Large intestine (tissue), 3 donors: Measurements from ENCODE around the gene JPH2. TPM values are rescaled to one million over a fixed set of nuclear protein-coding genes. Genes with fewer than 3 reads are reported as not detected.

Source experiments
- DNase-seq, 2 donors: peaks; one replicate each; pipeline versions ENCODE4 v3.0.0 to v3.0.0-alpha.2; 2013
- H3K27ac ChIP-seq: one replicate; pipeline ENCODE4 v1.5.1; 2013; ENCODE audit warnings: low read length
- H3K27me3 ChIP-seq: 2 replicates; pipeline ENCODE4 v1.6.1; 2013; ENCODE audit warnings: low read length; ENCODE audit not compliant: control insufficient read depth, insufficient read depth
- H3K36me3 ChIP-seq: 2 replicates; pipeline ENCODE4 v1.6.1; 2013; ENCODE audit warnings: low read length; ENCODE audit not compliant: control insufficient read depth, insufficient read depth
- H3K4me1 ChIP-seq: one replicate; pipeline ENCODE4 v1.6.1; 2013; ENCODE audit warnings: low read length; ENCODE audit not compliant: control insufficient read depth, insufficient read depth
- H3K4me3 ChIP-seq: one replicate; pipeline ENCODE4 v1.5.1; 2013; ENCODE audit warnings: low read length
- H3K9me3 ChIP-seq: one replicate; pipeline ENCODE4 v1.6.1; 2013; ENCODE audit warnings: mild to moderate bottlenecking, low read depth, low read length, moderate library complexity; ENCODE audit not compliant: control insufficient read depth
- WGBS: methylation state at CpG from one replicate; pipeline ENCODE4 v1.1.5; 2013; ENCODE audit warnings: low lambda C conversion rate; ENCODE audit not compliant: insufficient coverage; 5-methylcytosine and 5-hydroxymethylcytosine counted together
- polyA plus RNA-seq: library from polyadenylated mRNA; unstranded; fragments of 120-200 nt; gene quantifications from one replicate; pipeline ENCODE4 v1.2.1, GENCODE V29; 2013

JPH2 gene
- polyA plus RNA-seq, 1 donor, result 15.6 TPM

DNA sequence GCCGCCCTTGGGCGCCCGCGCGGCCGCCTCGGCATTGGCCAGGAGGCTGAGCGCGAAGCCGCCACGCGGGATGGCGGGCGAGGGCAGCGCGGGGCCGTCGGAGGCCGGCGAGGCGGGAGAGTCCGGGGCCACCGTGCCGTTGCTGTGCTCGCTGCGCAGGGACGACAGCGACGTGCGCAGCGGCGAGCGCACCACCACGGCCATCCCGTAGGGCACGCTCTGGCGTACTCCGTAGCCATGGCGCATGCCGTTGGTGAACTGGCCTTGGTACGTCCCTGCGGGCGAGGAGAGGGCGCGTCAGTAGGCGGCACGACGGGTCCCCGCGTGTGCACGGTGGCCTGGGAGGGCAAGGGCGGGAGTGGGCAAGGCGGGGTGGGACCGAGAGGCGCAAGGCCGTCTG is 26.9 kb downstream of the JPH2 start:
- DNase-seq, result no peak
- Histone ChIP-seq H3K27me3 (peaks cover 9% of the 10 kb centered on the region), H3K36me3 (peaks cover 3% of the 10 kb centered on the region), H3K27ac (no peak overlapping the region), H3K4me1 (no peaks in the 10 kb centered on the region), H3K9me3 (peaks cover 9% of the 10 kb centered on the region), H3K4me3 (no peak overlapping the region)
- WGBS, result no CpG with 5 or more reads among the region's 56 CpGs

DNA sequence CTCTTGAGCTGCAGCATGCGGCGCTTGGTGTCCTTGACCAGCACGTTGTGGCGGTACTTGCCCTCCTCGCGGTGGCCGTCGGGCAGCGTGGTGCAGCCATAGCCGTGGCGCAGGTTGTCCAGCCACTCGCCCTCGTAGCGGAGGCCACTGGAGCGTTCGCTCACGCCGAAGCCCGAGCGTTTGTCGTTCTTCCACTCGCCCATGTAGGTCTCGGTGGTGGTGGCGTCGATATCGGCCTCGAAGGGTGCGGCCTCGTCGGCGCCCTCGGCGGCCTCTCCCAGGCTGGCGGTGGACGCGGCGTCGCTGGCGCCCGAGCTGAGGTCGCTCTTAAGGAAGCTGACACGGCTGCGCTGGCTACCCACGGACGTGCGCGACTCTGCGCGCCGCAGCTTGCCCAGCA is 27.3 kb downstream of the JPH2 start:
- DNase-seq, result no peak
- Histone ChIP-seq H3K36me3 (peaks cover 3% of the 10 kb centered on the region), H3K4me3 (no peak overlapping the region), H3K4me1 (no peaks in the 10 kb centered on the region), H3K9me3 (peaks cover 9% of the 10 kb centered on the region), H3K27ac (no peak overlapping the region), H3K27me3 (peaks cover 9% of the 10 kb centered on the region)
- 47% methylated on average over 15 of the region's 50 CpGs for WGBS

DNA sequence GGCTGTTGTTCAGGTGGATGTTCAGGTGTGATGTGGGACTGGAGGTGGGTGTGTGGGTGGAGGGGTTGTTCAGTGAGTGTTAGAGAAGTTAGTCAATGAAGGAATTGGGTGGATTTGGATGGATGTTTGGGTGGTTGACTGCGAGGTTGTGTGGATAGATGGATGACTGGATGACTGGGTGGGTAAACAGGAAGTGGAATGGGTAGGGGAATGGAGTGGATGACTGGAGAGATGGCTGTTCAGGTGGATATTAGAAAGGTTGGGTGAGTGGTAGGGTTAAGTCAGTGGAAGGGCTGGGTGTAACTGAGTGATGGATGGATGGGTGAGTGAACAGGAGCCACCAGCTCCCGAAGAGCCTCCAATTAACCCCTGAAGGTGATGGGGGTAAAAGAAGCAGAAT is 27.9 kb downstream of the JPH2 start:
- Histone ChIP-seq H3K9me3 (peaks cover 9% of the 10 kb centered on the region), H3K27ac (no peak overlapping the region), H3K27me3 (peaks cover 9% of the 10 kb centered on the region), H3K36me3 (peaks cover 3% of the 10 kb centered on the region), H3K4me1 (no peaks in the 10 kb centered on the region), H3K4me3 (no peak overlapping the region)
- DNase-seq, result no peak
- 83% methylated on average over 1 of the region's 2 CpGs for WGBS

DNA sequence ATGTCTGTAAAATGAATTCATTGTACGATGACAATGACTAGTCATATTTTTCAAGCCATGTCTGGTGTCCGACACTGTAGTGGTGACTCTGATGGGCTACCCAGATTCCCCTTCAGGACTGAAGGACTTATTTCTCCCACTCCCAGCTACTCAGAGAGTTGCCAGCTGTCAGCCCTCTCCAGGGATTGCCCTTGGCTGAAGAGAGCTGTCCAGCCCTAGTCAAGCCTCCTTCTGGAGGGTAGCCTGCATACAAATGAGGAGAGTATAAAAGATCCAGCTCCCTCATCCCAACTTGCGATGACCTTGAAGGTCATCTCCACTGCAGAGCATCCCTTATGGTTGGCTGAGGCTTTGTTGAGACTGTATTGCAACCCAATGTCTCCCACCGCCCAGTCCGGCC is 29.9 kb downstream of the JPH2 start:
- Histone ChIP-seq H3K4me3 (no peak overlapping the region), H3K9me3 (peaks cover 9% of the 10 kb centered on the region), H3K27me3 (peaks cover 9% of the 10 kb centered on the region), H3K36me3 (peaks cover 3% of the 10 kb centered on the region), H3K4me1 (no peaks in the 10 kb centered on the region), H3K27ac (no peak overlapping the region)
- DNase-seq, result no peak
- no CpG with 5 or more reads among the region's 5 CpGs for WGBS

DNA sequence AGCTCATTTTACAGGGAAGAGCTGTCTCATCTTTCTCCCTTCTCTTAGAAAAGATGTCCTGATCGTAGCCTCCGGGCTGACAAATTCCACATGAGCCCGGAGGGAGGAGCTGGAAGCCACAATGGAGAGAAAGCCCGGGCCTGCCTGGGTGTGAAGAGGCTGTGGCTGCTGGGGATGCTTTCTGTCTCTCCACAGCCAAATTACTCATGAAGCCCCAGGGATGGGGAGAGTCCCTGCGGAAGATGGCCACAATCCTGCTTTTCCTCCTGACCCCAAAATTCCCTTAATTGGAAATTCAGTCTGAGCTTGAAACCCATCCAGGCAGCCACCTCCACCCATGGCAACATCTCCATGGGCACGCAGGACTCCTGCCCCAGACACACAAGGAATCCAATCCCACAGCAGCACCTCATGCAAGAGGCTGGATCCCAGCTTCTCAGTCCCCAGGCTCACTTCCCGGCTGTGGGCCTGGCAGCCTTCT is 32.4 kb downstream of the JPH2 start:
- H3K36me3 ChIP-seq, result peaks cover 3% of the 10 kb centered on the region
- H3K9me3 ChIP-seq, result peaks cover 3% of the 10 kb centered on the region
- H3K27ac ChIP-seq, result peak overlapping the region; percentile 42
- DNase-seq, result no peak
- H3K27me3 ChIP-seq, result peaks cover 1% of the 10 kb centered on the region
- WGBS, result no CpG with 5 or more reads among the region's 7 CpGs
- no peak overlapping the region for H3K4me3 ChIP-seq
- H3K4me1 ChIP-seq, result no peaks in the 10 kb centered on the region

DNA sequence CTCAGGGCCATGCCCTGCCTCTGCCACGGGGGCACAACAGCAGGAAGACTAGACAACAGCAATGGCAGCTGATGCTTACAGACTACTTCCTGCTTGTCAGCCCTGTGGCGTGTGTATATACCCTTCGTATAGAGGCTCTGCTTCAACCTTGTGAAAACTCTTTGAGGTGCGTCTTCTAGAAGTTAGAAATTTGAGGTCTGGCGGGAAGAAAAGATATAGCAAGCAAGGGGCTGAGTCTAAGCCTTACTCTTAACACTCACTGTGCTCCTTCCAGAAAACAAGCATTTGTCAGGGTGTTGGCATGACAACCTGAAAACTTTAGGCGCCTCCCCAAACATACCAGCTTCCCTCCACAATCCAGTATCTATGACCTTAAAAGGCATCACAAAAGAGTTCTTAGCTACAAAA is 33.3 kb downstream of the JPH2 start:
- H3K27me3 ChIP-seq, result no peaks in the 10 kb centered on the region
- H3K9me3 ChIP-seq, result no peaks in the 10 kb centered on the region
- WGBS, result no CpG with 5 or more reads among the region's 6 CpGs
- no peaks in the 10 kb centered on the region for H3K4me1 ChIP-seq
- peak in 1 of 2 donors; percentile 27 for DNase-seq
- H3K36me3 ChIP-seq, result peaks cover 3% of the 10 kb centered on the region
- peak overlapping the region; percentile 59 for H3K27ac ChIP-seq
- no peak overlapping the region for H3K4me3 ChIP-seq

DNA sequence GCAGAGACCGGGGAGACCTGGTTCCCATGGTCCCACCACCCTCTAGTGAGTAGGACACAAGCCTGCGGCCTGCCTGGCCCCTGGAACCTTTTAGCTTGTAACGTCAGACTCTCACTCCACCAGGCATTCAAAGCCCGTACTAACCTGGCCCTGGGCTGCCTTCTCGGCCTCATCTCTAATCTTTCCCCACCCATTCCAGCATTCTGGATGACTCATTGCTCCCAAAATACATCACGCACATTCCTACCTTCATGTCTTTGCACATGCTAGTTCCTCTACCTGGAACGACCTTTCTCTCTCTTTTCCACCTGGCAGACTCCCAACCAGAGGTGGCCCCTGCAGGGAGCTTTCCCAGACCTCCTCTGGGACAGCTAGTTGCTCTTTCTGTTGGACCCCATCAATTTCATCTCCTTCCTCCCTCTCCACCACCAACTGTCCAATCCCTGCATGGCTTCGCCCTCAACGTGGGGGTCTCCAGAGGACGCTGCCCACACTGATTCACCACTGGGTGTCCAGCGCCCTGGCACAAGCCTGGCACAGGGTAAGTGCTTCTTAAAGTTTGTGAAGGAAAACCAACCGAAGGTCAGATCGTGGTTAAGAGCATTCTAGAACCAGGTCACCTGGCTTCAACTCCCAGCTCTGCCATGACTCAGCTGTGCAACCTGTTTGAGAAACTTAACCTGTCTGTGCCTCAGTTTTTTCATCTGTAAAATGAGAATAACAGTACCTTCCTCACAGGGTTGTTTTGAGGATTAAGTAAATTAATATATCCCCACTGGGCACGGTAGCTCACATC is 35.2 kb downstream of the JPH2 start:
- Histone ChIP-seq H3K4me3 (no peak overlapping the region), H3K36me3 (no peaks in the 10 kb centered on the region), H3K27ac (no peak overlapping the region), H3K4me1 (no peaks in the 10 kb centered on the region), H3K27me3 (no peaks in the 10 kb centered on the region), H3K9me3 (no peaks in the 10 kb centered on the region)
- no peak for DNase-seq
- no CpG with 5 or more reads among the region's 14 CpGs for WGBS

DNA sequence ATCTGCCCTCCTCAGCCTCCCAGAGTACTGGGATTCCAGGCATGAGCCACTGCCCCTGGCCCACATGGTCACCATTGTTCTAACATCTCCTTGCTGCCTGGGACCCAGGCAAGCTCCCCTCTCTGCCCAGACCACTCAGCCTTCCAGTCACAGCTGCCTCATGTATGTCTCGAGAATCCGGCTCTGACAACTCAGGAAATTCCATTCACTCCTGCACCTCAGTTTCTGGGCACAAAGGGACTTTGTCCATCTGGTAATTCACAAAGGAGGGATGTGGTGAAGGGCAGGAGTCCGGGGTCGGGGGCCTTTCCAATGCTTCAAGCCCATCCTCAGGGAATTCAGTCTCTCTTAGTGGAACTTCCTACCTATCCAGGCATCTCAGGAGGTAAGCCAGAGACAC is 40.7 kb downstream of the JPH2 start:
- no peak overlapping the region for H3K27ac ChIP-seq
- DNase-seq, result no peak
- WGBS, result no CpG with 5 or more reads among the region's 4 CpGs

DNA sequence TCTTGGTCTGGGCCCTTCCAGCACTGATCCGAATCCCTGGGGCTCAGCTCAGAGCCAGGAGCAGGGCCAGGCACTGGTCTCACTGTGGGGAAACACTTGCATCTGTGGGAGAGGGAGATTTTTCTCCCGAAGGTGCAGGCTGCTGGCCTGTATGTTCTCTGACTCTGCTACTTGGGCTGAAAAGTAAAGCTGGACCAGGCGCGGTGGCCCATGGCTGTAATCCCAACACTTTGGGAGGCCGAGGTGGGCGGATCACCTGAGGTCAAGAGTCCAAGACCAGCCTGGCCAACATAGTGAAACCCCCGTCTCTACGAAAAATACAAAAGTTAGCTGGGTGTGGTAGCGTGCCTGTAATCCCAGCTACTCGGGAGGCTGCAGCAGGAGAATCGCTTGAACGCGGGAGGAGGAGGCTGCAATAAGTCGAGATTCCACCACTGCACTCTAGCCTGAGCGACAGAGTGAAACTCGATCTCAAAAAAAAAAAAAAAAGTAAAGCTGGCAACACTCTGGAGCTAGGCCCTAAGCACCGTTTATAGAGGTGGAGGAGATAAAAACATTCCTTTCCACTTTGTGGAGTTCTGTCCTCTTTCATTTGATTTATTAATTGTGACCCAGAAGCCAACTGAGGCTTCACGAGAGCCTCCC is 41.7 kb downstream of the JPH2 start:
- H3K27ac ChIP-seq, result no peak overlapping the region
- H3K36me3 ChIP-seq, result peaks cover 3% of the 10 kb centered on the region
- H3K9me3 ChIP-seq, result no peaks in the 10 kb centered on the region
- WGBS, result no CpG with 5 or more reads among the region's 18 CpGs
- no peaks in the 10 kb centered on the region for H3K4me1 ChIP-seq
- H3K27me3 ChIP-seq, result no peaks in the 10 kb centered on the region
- H3K4me3 ChIP-seq, result no peak overlapping the region
- no peak for DNase-seq

More for the DNA sequence above, 40.7 kb downstream of the JPH2 start:
- H3K4me1 ChIP-seq, result no peaks in the 10 kb centered on the region
- no peak overlapping the region for H3K4me3 ChIP-seq
- no peaks in the 10 kb centered on the region for H3K27me3 ChIP-seq
- peaks cover 3% of the 10 kb centered on the region for H3K36me3 ChIP-seq
- H3K9me3 ChIP-seq, result no peaks in the 10 kb centered on the region

DNA sequence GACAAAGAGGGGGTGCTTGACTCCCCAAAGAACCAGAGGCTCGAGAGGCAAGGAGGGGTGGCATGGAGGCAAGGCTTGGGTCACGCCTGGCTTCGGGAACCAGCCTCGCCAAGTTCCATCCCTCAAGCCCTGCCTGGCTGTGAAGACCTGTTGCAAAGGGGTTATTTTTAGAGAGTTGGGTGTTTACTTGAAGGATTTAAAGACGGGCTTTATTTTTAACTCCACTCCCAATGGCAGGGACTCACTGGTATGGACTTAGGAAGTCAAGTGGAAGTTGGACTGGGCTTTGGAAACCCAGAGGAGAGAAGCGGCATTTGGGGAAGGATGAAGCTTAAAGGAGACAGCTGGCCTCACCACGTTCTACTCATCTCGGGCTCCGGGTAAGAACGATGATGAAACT is 43.1 kb downstream of the JPH2 start:
- no CpG with 5 or more reads among the region's 10 CpGs for WGBS
- H3K9me3 ChIP-seq, result no peaks in the 10 kb centered on the region
- no peaks in the 10 kb centered on the region for H3K4me1 ChIP-seq
- peaks cover under 1% of the 10 kb centered on the region for H3K27me3 ChIP-seq
- no peak overlapping the region for H3K4me3 ChIP-seq
- H3K27ac ChIP-seq, result no peak overlapping the region
- peaks cover 3% of the 10 kb centered on the region for H3K36me3 ChIP-seq
- no peak for DNase-seq
